Dendritic cell treated with granulocyte-macrophage colony-stimulating factor and Interleukin-4, amounts not matched to agents 40 ng/mL and 50 ng/mL, for 4 days (primary cell): ENCODE data around the gene C4BPA.

ENCODE experiments used
- H3K27ac Mint-ChIP-seq: one replicate; pipeline ENCODE4 v1.8.0; 2022; ENCODE audit warnings: mild to moderate bottlenecking, mixed read lengths
- H3K27me3 Mint-ChIP-seq: one replicate; pipeline ENCODE4 v1.8.0; 2022; ENCODE audit warnings: mild to moderate bottlenecking, mixed read lengths
- H3K36me3 Mint-ChIP-seq: one replicate; pipeline ENCODE4 v1.8.0; 2022; ENCODE audit warnings: low read depth, mixed read lengths
- H3K4me1 Mint-ChIP-seq: one replicate; pipeline ENCODE4 v1.8.0; 2022; ENCODE audit warnings: low read depth, mixed read lengths
- H3K4me3 Mint-ChIP-seq: one replicate; pipeline ENCODE4 v1.8.0; 2022; ENCODE audit warnings: mild to moderate bottlenecking, moderate library complexity, mixed read lengths
- H3K9me3 Mint-ChIP-seq: one replicate; pipeline ENCODE4 v1.8.0; 2022; ENCODE audit warnings: mixed read lengths
- intact Hi-C: fragments of 100-400 bp; cut with micrococcal nuclease; formaldehyde crosslinking; loops from one replicate; pipeline ENCODE4 v1.15.0; 2022

The C4BPA gene

DNA sequence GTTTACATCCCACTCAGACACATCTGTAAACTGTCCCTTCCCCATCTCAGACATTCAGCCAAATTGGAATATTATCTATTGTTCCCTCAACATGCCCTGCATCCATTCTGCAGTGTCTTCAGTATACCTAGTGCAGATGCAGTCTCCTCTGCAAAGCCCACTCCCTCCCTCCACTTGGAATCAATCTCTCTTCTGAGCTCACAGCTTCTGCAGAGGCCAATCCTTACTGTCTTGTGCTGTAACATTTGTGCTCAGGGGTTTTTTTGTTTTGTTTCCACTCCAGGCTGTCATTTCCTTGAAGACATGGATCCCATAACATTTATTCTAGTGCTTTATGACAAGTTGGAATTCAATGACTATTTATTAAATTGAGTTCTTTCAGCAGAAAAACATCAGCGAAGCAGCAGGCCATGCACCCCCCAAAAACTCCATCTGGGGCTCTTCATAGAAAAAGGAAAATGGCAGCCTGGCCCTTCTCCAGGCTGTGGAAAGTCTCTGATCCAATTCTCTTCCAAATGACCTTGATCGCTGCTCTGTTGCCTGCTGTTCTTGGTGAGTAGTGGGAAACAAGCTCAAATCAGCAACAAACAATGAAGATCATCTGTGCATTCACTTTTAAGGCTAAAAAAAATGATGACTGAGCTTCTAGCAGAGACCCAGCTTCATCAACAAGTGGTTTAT is 8.7 kb downstream of the C4BPA start:
- no peaks in the 10 kb centered on the region for H3K4me1 Mint-ChIP-seq
- H3K36me3 Mint-ChIP-seq = no peaks in the 10 kb centered on the region
- peaks cover 4% of the 10 kb centered on the region for H3K27me3 Mint-ChIP-seq
- H3K27ac Mint-ChIP-seq = no peak overlapping the region
- intact Hi-C loops = no loop called here
- H3K9me3 Mint-ChIP-seq = no peaks in the 10 kb centered on the region
- no peak overlapping the region for H3K4me3 Mint-ChIP-seq

DNA sequence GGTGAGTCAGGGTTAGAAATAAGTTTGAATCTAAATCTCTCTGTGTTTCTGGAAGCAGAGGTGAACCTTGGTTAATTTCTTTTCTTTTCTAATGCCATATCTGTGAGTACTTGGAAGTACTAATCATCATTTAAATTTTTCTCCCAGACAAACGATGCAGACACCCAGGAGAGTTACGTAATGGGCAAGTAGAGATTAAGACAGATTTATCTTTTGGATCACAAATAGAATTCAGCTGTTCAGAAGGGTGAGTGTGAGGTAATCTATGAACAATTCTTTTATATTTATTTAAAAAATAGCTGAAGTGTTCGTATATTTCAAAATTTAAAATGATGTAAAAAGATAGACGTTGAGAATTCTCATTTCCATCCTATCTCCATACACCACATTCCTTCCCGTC is 11.2 kb downstream of the C4BPA start:
- H3K36me3 Mint-ChIP-seq = no peaks in the 10 kb centered on the region
- intact Hi-C loops = no loop called here
- H3K4me3 Mint-ChIP-seq = no peak overlapping the region
- H3K4me1 Mint-ChIP-seq = no peaks in the 10 kb centered on the region
- H3K9me3 Mint-ChIP-seq = no peaks in the 10 kb centered on the region
- peaks cover 2% of the 10 kb centered on the region for H3K27me3 Mint-ChIP-seq
- no peak overlapping the region for H3K27ac Mint-ChIP-seq

DNA sequence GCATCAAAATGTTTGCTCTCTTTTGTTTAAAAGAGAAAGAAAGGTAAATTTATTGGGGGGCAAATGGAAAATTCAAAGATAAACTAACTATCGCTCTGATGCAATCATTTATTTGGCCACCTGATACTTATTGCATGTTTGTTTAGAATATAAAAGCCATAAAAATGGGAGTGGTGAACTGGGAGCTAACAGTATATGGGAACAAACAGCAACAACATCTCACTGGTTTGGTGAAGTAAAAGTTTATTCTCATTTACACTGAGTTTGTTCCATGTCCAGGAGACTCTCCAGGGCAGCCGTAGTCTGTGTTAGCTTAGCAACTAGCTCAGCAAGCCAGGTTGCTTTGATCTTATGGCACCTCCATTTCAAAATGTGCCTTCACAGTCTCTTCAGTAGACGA is 20.4 kb downstream of the C4BPA start:
- no peak overlapping the region for H3K4me3 Mint-ChIP-seq
- H3K9me3 Mint-ChIP-seq = peaks cover 34% of the 10 kb centered on the region
- no peaks in the 10 kb centered on the region for H3K4me1 Mint-ChIP-seq
- no peaks in the 10 kb centered on the region for H3K27me3 Mint-ChIP-seq
- H3K36me3 Mint-ChIP-seq = peaks cover 11% of the 10 kb centered on the region
- intact Hi-C loops = no loop called here
- H3K27ac Mint-ChIP-seq = no peak overlapping the region

DNA sequence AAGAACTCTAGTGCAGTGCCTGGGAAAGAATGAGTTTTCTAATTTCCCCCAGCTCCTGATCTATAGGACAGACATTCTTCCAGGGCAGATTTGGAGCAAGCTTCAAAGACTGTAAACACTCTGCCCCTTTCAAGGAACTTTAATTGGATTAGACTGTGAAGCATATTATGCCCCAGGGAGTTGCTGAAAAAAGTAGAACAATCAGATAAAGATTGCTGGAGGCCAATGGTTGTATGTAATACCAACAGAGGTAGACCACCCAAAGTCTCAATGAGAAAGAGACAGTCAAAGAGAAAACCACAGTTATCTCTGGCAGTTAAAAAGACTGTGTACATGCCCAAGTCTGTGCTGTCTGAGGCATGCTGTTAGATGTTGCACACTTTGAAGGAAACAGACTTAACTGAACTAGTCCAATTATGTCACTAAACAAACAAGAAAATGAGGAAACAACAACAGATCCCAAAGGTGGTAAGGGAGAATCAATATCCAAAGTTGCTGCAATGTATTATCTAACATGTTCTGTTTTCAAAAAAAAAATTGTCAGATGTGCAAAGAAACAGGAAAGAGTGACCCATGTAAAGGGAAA is 24.4 kb downstream of the C4BPA start:
- H3K9me3 Mint-ChIP-seq = peaks cover 52% of the 10 kb centered on the region
- no peak overlapping the region for H3K27ac Mint-ChIP-seq
- intact Hi-C loops = no loop called here

DNA sequence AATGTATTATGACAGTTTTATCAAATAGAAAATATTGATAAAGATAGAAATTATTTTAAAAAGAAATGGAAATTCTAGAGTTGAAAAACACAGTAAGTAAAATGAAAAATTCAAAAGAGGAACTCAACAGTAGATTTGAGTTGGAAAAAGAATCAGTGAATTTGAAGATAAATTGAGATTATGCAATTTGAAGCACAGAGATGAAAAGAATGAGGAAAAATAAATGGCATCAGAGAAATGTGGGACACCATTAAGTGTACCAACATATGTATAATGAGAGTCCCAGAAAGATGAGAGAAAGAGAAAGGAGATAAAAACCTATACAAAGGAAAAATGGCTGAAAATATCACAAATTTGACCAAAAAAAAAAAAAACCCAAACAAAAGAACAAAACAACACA is 25.0 kb downstream of the C4BPA start:
- intact Hi-C loops = no loop called here
- Mint-ChIP-seq H3K4me3 (no peak overlapping the region), H3K36me3 (peaks cover 12% of the 10 kb centered on the region), H3K27me3 (no peaks in the 10 kb centered on the region), H3K9me3 (peaks cover 52% of the 10 kb centered on the region), H3K4me1 (peaks cover under 1% of the 10 kb centered on the region), H3K27ac (no peak overlapping the region)

More for the DNA sequence above, 24.4 kb downstream of the C4BPA start:
- Mint-ChIP-seq H3K4me3 (no peak overlapping the region), H3K4me1 (no peaks in the 10 kb centered on the region), H3K36me3 (peaks cover 12% of the 10 kb centered on the region), H3K27me3 (no peaks in the 10 kb centered on the region)

DNA sequence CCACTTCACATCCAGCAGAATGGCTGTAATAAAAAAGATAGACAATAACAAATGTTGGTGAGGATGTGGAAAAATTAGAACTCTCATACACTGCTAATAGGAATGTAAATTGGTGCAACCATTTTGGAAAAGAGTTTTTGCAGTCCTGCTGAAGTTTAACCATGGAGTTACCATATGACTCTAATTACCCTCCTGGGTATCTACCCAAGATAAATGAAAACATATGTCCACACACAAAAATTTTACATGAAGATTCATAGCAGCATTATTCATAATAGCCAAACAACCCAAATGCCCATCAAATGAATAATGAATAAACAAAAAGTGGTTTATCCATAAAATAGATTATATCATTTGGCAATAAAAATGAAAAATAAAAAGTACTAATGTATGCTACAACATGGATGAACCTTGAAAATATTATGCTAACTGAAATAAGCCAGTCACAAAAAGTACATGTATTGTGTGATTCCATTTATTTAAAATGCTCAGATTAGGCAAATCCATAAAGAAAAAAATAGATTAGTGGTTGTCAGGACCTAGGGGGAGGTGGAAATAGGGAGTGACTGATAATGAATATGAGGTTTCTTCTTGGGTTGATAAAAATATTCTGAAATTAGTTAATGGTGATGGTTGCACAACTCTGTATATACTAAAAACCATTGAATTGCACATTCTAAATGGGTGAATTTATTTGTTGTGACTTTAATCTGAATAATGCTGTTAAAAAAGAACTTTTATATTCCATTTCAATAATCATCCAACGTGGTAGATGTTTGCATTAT is 26.4 kb downstream of the C4BPA start:
- H3K36me3 Mint-ChIP-seq = peaks cover 12% of the 10 kb centered on the region
- H3K4me3 Mint-ChIP-seq = no peak overlapping the region
- no peaks in the 10 kb centered on the region for H3K27me3 Mint-ChIP-seq
- intact Hi-C loops = no loop called here
- peaks cover 47% of the 10 kb centered on the region for H3K9me3 Mint-ChIP-seq
- H3K4me1 Mint-ChIP-seq = peaks cover 15% of the 10 kb centered on the region
- H3K27ac Mint-ChIP-seq = no peak overlapping the region

DNA sequence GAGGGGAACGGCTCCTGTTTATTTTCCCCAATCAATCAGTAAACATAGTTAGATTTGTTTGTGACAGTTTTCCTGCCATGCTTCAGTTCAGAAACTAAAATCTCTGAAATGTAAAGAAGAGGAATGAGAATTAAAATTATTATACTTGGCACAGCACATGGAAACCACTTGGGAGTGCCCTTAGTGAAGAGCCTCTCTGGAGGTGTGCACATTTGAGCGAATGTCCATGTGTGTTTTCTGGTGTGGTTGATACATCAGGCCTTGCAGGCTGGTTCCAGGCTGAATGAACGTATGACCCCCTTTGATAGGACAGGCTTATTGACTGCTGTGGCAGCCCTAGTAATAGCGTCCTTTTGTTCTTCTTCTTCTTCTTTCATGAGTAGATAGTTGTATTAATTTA is 27.1 kb downstream of the C4BPA start:
- peaks cover 20% of the 10 kb centered on the region for H3K4me1 Mint-ChIP-seq
- no peak overlapping the region for H3K4me3 Mint-ChIP-seq
- H3K27me3 Mint-ChIP-seq = no peaks in the 10 kb centered on the region
- H3K27ac Mint-ChIP-seq = no peak overlapping the region
- H3K36me3 Mint-ChIP-seq = peaks cover 12% of the 10 kb centered on the region
- peaks cover 43% of the 10 kb centered on the region for H3K9me3 Mint-ChIP-seq
- intact Hi-C loops = no loop called here

DNA sequence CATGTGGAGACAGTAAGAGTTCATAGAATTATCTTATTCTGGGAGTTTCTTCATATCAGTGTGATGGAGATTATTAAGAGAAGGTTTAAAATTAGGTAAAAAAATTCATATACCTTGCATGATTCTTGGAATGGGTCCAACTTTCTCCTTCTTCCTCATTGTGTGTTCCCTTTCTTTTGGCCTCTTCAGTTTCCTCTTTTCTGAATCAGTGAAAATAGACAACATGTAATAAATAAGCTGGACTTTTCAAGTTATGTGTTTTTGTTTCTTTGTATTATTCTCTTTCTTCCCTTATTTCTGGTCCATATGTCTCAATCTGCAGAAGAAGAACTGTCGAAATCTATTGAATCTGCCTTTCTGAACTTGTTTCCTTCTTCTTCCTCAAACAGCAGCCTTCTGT is 30.5 kb downstream of the C4BPA start:
- H3K27ac Mint-ChIP-seq = peak overlapping the region; percentile 22

DNA sequence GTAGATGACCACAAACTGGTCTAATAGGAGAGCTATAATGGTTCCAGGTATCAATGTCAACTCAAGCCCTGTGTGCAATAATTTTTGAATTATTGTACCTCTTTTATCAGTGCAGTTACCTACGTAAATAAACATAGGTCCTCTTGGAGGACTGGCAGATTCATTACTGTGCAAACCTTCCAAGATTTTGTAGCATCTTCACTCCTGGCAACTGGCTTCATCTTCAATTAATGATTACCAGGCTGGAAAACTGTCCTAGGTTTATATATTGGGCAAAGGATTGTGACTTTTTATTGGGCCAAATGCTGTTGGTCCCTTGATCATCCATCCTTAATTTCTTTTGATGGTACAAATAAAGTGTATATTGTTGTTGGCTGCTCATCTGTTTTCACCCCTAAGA is 35.6 kb downstream of the C4BPA start:
- peaks cover 17% of the 10 kb centered on the region for H3K4me1 Mint-ChIP-seq
- H3K27ac Mint-ChIP-seq = no peak overlapping the region
- no peaks in the 10 kb centered on the region for H3K27me3 Mint-ChIP-seq
- no peaks in the 10 kb centered on the region for H3K36me3 Mint-ChIP-seq
- peaks cover 8% of the 10 kb centered on the region for H3K9me3 Mint-ChIP-seq
- intact Hi-C loops = no loop called here
- no peak overlapping the region for H3K4me3 Mint-ChIP-seq

More for the DNA sequence above, 30.5 kb downstream of the C4BPA start:
- Mint-ChIP-seq H3K36me3 (no peaks in the 10 kb centered on the region), H3K4me1 (peaks cover 24% of the 10 kb centered on the region), H3K4me3 (no peak overlapping the region), H3K9me3 (peaks cover 24% of the 10 kb centered on the region), H3K27me3 (no peaks in the 10 kb centered on the region)
- intact Hi-C loops = no loop called here

DNA sequence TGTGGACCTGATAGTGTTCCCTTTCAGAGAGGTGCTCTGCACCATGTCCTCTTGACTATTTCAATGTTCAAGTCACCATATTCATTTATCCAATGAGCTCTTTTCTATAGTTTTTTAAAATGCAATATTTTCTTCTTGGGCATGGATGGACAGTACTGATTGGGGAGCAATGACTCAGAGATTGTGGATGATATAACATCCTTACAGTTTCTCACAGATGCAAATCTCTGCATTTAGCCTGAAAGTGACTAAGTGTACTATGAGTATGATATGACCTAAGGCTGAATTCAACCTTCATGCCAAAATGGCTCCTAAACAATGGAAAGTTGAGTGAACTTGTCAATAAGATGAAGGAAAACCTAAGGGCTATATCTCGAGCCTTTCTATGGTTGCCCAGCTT is 36.5 kb downstream of the C4BPA start:
- Mint-ChIP-seq H3K27ac (no peak overlapping the region), H3K9me3 (peaks cover 8% of the 10 kb centered on the region), H3K27me3 (no peaks in the 10 kb centered on the region), H3K4me3 (no peak overlapping the region), H3K4me1 (peaks cover 13% of the 10 kb centered on the region), H3K36me3 (no peaks in the 10 kb centered on the region)
- intact Hi-C loops = no loop called here

DNA sequence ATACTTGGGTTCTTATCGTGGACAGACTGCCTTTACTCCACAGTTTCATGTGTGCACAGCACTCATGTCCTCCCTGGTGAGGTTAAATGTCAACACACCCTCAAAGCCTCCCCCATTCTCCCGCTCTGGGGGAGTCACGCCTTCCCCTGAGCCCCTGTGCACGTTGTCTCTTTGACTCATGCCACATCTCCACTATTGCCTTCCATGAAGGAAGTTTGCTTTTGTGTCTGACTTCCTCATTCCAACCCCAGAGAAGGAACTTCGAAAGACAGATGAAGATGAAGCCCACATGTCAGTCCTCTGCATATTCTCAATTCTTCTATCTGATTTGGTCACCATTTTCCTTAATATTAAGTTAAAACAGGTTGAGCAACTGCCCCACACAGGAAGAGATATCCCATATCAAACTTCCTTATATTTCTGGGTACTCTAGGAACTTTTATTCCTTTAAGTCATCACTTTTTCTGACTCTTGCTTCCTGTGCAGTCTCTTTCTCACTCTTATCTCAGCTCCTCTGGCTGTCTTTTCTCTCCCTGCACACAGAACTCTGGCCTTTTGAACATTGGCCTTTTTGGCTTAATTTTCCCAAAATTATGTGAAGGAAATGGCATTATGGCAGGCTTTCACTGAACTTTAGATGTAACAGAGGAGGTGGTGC is 41.5 kb downstream of the C4BPA start:
- no peaks in the 10 kb centered on the region for H3K36me3 Mint-ChIP-seq
- H3K4me3 Mint-ChIP-seq = no peak overlapping the region
- intact Hi-C loops = no loop called here
- no peaks in the 10 kb centered on the region for H3K27me3 Mint-ChIP-seq
- peaks cover 25% of the 10 kb centered on the region for H3K4me1 Mint-ChIP-seq
- peak overlapping the region; percentile 69 for H3K27ac Mint-ChIP-seq
- peaks cover 8% of the 10 kb centered on the region for H3K9me3 Mint-ChIP-seq

DNA sequence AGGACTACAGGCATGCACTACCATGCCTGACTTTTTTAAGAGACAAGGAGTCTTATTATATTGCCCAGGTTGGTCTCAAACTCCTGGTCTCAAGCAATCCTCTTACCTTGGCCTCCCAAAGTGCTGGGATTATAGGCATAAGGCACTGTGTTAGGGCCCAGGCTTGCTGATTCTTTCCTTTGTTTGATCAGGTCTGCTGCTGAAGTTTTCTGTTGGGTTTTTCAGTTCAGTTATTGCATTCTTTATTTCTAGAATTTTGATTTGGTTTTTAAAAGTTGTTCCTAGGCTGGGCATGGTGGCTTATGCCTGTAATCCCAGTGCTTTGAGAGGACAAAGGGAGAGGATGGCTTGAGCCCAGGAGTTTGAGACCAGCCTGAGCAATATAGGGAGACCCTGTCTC is 47.9 kb downstream of the C4BPA start:
- peaks cover 10% of the 10 kb centered on the region for H3K36me3 Mint-ChIP-seq
- peaks cover 31% of the 10 kb centered on the region for H3K9me3 Mint-ChIP-seq
- H3K27me3 Mint-ChIP-seq = no peaks in the 10 kb centered on the region
- intact Hi-C loops = no loop called here
- no peak overlapping the region for H3K27ac Mint-ChIP-seq
- no peak overlapping the region for H3K4me3 Mint-ChIP-seq
- H3K4me1 Mint-ChIP-seq = peaks cover 30% of the 10 kb centered on the region

DNA sequence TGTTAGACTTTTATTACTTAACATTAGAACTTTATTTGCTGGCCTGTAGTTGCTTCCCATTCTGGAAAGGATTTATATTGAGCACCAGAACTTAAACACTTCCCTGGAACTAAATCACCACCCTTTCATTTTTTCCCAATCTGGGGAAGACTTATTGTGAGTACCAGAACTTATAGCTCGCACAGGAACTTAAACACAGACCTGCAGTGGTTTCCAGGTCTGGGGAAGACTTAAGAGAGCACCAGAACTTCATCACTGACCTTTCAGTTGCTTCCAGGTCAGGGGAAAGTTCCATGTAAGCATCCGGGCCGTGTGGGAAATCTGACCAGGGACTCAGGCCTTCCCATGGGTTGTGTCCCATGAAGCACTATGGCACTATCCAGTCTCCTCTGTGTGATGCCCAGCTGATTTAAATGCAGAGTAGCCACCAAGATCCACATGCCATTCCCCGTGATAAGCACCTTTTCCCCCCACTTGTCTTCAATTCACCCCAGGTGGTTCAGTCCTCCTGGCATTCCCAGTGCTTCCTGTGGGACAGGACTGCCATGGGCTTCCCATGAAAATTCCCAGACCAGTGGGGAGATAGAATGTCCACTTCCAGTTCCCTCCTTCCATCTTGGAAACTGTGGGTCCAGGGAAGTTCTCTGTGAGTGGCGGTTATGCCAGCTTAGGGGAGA is 48.9 kb downstream of the C4BPA start:
- intact Hi-C loops = no loop called here
- Mint-ChIP-seq H3K4me3 (no peak overlapping the region), H3K4me1 (peaks cover 33% of the 10 kb centered on the region), H3K27me3 (no peaks in the 10 kb centered on the region), H3K27ac (no peak overlapping the region), H3K36me3 (peaks cover 10% of the 10 kb centered on the region), H3K9me3 (peaks cover 31% of the 10 kb centered on the region)
